A549 (cell line): ENCODE data around the gene FERMT3. TPM values are rescaled to one million over a fixed set of nuclear protein-coding genes. Genes with fewer than 3 reads are reported as not detected.

ENCODE experiments used
- ATAC-seq, 2 experiments: fragments of 200-7000 bp in 1 of 2; fragments of >200 bp in 1 of 2; cut with Nextera tagmentation in 1 of 2; cut with Tn5 transposase in 1 of 2; 3 replicates each; pipeline versions ENCODE4 v1.8.0 to v1.9.1; 2018 to 2020; ENCODE audit warnings: mild to moderate bottlenecking in 1 of 2, moderate library complexity in 1 of 2
- CTCF ChIA-PET: fragments of 300-600 bp; sonication (Branson Sonifier 250); formaldehyde crosslinking; extraction: SDS; loops from one replicate; lab custom pipeline; 2021; ENCODE audit warnings: antibody characterized with exemption, inconsistent platforms; lab: Yijun Ruan, JAX
- POLR2A ChIA-PET: fragments of 350-600 bp; formaldehyde crosslinking; extraction: SDS; loops from one replicate; lab custom pipeline; 2021; ENCODE audit warnings: antibody characterized with exemption, inconsistent platforms; lab: Yijun Ruan, JAX
- DNase-seq, 2 experiments: peaks; one replicate each; pipeline versions ENCODE4 v3.0.0 to v3.0.0-alpha.2; 2011 to 2016; ENCODE audit warnings: low read depth in 1 of 2, low spot score in 1 of 2
- FAIRE-seq: peaks from 2 replicates; lab custom pipeline; 2011; peaks lifted over from hg19 to GRCh38; lab: Jason Lieb, UNC
- H3K27ac ChIP-seq, 2 experiments: fragments of >200 bp; sonication (Bioruptor Twin); formaldehyde crosslinking; 3 replicates each; pipeline ENCODE4 v1.5.1; 2016 to 2017
- H3K4me1 ChIP-seq: fragments of >200 bp; sonication (Bioruptor Twin); formaldehyde crosslinking; 3 replicates; pipeline ENCODE4 v1.6.1; 2016
- H3K4me2 ChIP-seq: fragments of >200 bp; sonication (Bioruptor Twin); formaldehyde crosslinking; 3 replicates; pipeline ENCODE4 v1.6.1; 2016
- H3K4me3 ChIP-seq: fragments of >200 bp; sonication (Bioruptor Twin); formaldehyde crosslinking; 3 replicates; pipeline ENCODE4 v1.5.1; 2016
- H3K9me3 ChIP-seq: fragments of >200 bp; sonication (Bioruptor Twin); formaldehyde crosslinking; 3 replicates; pipeline ENCODE4 v1.6.1; 2016
- FOXS1 ChIP-seq: fragments of 250-450 bp; sonication (Bioruptor Pico); IDR thresholded peaks from 2 replicates; pipeline ENCODE4 v1.5.0; 2020; ENCODE audit warnings: mild to moderate bottlenecking, moderate library complexity
- HDAC2 ChIP-seq: fragments of 200-600 bp; sonication (generic); IDR thresholded peaks from 2 replicates; pipeline ENCODE4 v1.6.1; 2016
- HEYL ChIP-seq: fragments of 250-450 bp; sonication (Bioruptor Pico); IDR thresholded peaks from 2 replicates; pipeline ENCODE4 v1.8.0; 2021; ENCODE audit warnings: mild to moderate bottlenecking, moderate library complexity
- JUN ChIP-seq, 2 experiments: fragments of >200 bp; sonication (Bioruptor Twin); formaldehyde crosslinking; IDR thresholded peaks; 2 replicates in 1 of 2; 3 replicates in 1 of 2; pipeline ENCODE4 v1.6.1; 2016 to 2017
- KDM1A ChIP-seq: fragments of 200-600 bp; sonication (generic); IDR thresholded peaks from 2 replicates; pipeline ENCODE4 v1.6.1; 2016; ENCODE audit warnings: low read depth, mild to moderate bottlenecking
- KDM5A ChIP-seq: fragments of 200-600 bp; sonication (generic); IDR thresholded peaks from 2 replicates; pipeline ENCODE4 v1.6.1; 2016; ENCODE audit warnings: antibody characterized with exemption, mild to moderate bottlenecking
- MAFK ChIP-seq: fragments of 450-650 bp; IDR thresholded peaks from 2 replicates; pipeline ENCODE4 v1.6.1; 2014; ENCODE audit not compliant: partially characterized antibody
- MYC ChIP-seq: IDR thresholded peaks from 2 replicates; pipeline ENCODE4 v1.6.1; 2012; ENCODE audit warnings: mild to moderate bottlenecking, inconsistent platforms, low read length, improper control_type of control experiment, borderline replicate concordance
- NFE2L2 ChIP-seq: fragments of 150-350 bp; conservative IDR thresholded peaks from 2 replicates; pipeline ENCODE4 v1.6.1; 2014; ENCODE audit warnings: low read length
- NR3C1 ChIP-seq: fragments of >200 bp; sonication (Bioruptor Twin); formaldehyde crosslinking; IDR thresholded peaks from 3 replicates; pipeline ENCODE4 v1.6.1; 2017
- PHF8 ChIP-seq: fragments of 200-600 bp; sonication (generic); IDR thresholded peaks from 2 replicates; pipeline ENCODE4 v1.6.1; 2016; ENCODE audit warnings: low read depth, mild to moderate bottlenecking, antibody characterized with exemption, moderate library complexity, borderline replicate concordance
- RAD21 ChIP-seq, 2 experiments: fragments of >200 bp in 1 of 2; sonication (Bioruptor Twin) in 1 of 2; formaldehyde crosslinking in 1 of 2; IDR thresholded peaks in 1 of 2; conservative IDR thresholded peaks in 1 of 2; 2 replicates in 1 of 2; 3 replicates in 1 of 2; pipeline ENCODE4 v1.6.1; 2012 to 2018; ENCODE audit warnings: inconsistent platforms in 1 of 2
- RARB ChIP-seq: fragments of 250-450 bp; sonication (Bioruptor Pico); IDR thresholded peaks from 2 replicates; pipeline ENCODE4 v1.8.0; 2021; ENCODE audit warnings: mild to moderate bottlenecking, moderate library complexity
- RCOR1 ChIP-seq: fragments of 150-350 bp; IDR thresholded peaks from 2 replicates; pipeline ENCODE4 v1.6.1; 2014; ENCODE audit warnings: antibody characterized with exemption, low read length, low read depth
- RFX5 ChIP-seq: fragments of 450-650 bp; IDR thresholded peaks from 2 replicates; pipeline ENCODE4 v1.7.1; 2014; ENCODE audit warnings: antibody characterized with exemption, mild to moderate bottlenecking, moderate library complexity
- TP53 ChIP-seq: fragments of 250-450 bp; sonication (Bioruptor Pico); IDR thresholded peaks from 2 replicates; pipeline ENCODE4 v1.5.0; 2021; ENCODE audit warnings: mild to moderate bottlenecking, moderate library complexity
- ZNF302 ChIP-seq: fragments of 250-450 bp; sonication (Bioruptor Pico); IDR thresholded peaks from 2 replicates; pipeline ENCODE4 v1.9.0; 2021; ENCODE audit warnings: inconsistent platforms, mild to moderate bottlenecking, moderate library complexity
- WGBS: methylation state at CpG from one replicate; pipeline ENCODE4 v1.1.6; 2017; ENCODE audit errors: missing lambda C conversion rate; 5-methylcytosine and 5-hydroxymethylcytosine counted together
- polyA plus RNA-seq, 4 experiments: library from polyadenylated mRNA; depleted of rRNA in 3 of 4; stranded (reverse); fragments of >200 nt; fragmentation: RNase III in 1 of 4; extraction: RNeasy Plus Mini Kit Qiagen cat#74134 plus additional on column Dnase treatment in 1 of 4; gene quantifications; 2 replicates in 3 of 4; 3 replicates in 1 of 4; pipeline ENCODE4 v1.2.3, GENCODE V29; 2011 to 2017
- TF ChIP-seq, protein P1 (sequence below): fragments of 150-350 bp; IDR thresholded peaks from 2 replicates; pipeline ENCODE4 v1.6.1; 2014; ENCODE audit warnings: low read depth, mild to moderate bottlenecking, low read length
- TF ChIP-seq, protein P2 (sequence below): fragments of >200 bp; sonication (Bioruptor Twin); formaldehyde crosslinking; IDR thresholded peaks from 3 replicates; pipeline ENCODE4 v1.6.1; 2016
- TF ChIP-seq, protein P3 (sequence below): fragments of 450-650 bp; IDR thresholded peaks from 2 replicates; pipeline ENCODE4 v1.6.1; 2014; ENCODE audit warnings: antibody characterized with exemption
- TF ChIP-seq, protein P4 (sequence below): fragments of 200-600 bp; sonication (generic); IDR thresholded peaks from 2 replicates; pipeline ENCODE4 v1.6.1; 2016; ENCODE audit warnings: antibody characterized with exemption, mild to moderate bottlenecking, moderate library complexity
- TF ChIP-seq, protein P5 (sequence below): IDR thresholded peaks from 2 replicates; pipeline ENCODE4 v1.6.1; 2012; ENCODE audit warnings: low read depth, borderline replicate concordance
- TF ChIP-seq, protein P6 (sequence below): fragments of 250-450 bp; sonication (Bioruptor Pico); IDR thresholded peaks from 2 replicates; pipeline ENCODE4 v1.5.0; 2021; ENCODE audit warnings: mild to moderate bottlenecking, moderate library complexity, borderline replicate concordance
- TF ChIP-seq, protein P7 (sequence below): fragments of 250-450 bp; sonication (Bioruptor Pico); IDR thresholded peaks from 2 replicates; pipeline ENCODE4 v1.5.0; 2020; ENCODE audit warnings: low read depth, mild to moderate bottlenecking, moderate library complexity
- TF ChIP-seq, protein P8 (sequence below): fragments of >200 bp; sonication (Bioruptor Twin); formaldehyde crosslinking; IDR thresholded peaks from 3 replicates; pipeline ENCODE4 v1.5.1; 2016

FERMT3 gene
- polyA plus RNA-seq, 2 of the 4 experiments (the other 2 are of a cell fraction) = 0.56 to 2.1 TPM

DNA sequence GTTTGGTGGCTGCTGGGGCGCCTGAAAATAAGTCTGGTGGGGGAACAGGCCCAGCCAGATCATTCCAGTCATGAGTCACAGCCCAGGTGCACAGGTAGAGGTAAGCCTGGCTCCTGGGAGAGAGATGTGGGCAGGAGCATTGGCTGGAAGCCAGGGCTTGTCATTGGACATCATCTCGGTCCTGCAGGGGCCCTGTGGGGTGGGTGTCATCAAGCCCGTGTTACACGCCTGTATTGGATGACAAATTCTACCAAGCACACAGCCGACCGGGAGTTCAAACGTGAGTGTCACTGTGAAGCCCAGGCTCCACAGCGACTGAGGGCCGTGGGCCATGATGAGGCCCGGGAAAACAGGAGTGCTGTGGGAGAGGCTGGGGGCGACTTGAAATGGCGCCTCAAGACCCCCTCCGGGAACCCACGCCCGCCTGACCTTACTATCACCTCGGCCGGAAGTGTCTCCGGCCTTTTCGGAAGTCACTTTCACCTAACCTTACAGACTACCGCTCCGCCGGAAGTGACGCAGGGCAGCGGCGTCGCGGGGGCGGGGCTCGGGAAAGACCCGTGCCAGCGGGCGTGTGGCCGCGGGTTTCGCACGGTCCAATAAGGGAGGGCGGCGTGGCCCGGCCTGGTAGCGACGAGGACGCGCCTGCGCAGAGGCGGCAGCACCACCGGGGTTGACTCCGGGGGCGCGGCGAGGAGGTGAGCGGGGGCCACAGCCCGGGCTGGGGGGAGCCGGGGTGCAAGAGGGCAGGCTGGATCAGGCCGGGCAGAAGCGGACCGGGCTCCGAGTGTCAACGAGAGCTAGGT lies 34.1 kb downstream of the FERMT3 start, which contains the start of gene FKBP2:
Gene FKBP2, plus strand, starts transcription at position 661 of the 806 bp plus-strand sequence. CDS start 1,293 bp downstream, outside the sequence.
- ChIA-PET POLR2A (interaction anchor here (0.7 to 2.7 kb wide), 15 partner anchors 8 to 102 kb away, joined by 3 to 15 read pairs (median 5); partner anchors contain the start of genes BAD, DNAJC4, GPR137 and MACROD1), CTCF (interaction anchor here (0.8 to 12.2 kb wide), 4 partner anchors 10 to 63 kb away, joined by 3 to 206 read pairs (median 4); partner anchors contain the start of genes CATSPERZ, ESRRA and STIP1)
- ATAC-seq = peak; percentile 41 to 64
- peak within 1 kb of the TSS; percentile 100 for H3K4me2 ChIP-seq
- peaks cover 43% of the 10 kb centered on the region for H3K4me1 ChIP-seq
- DNase-seq = peak; percentile 94 to 98
- H3K27ac ChIP-seq = peak within 1 kb of the TSS; percentile 91 to 98
- no peak for FAIRE-seq
- WGBS = 1% methylated on average over 13 of the region's 58 CpGs
- H3K4me3 ChIP-seq = peak within 1 kb of the TSS; percentile 73
- no peaks in the 10 kb centered on the region for H3K9me3 ChIP-seq
- TF ChIP-seq HDAC2 = no peak
- no peak for TF ChIP-seq NFE2L2
- peak; percentile 71; the same call in 1 of the 2 replicates for TF ChIP-seq RARB (CRISPR knock-in tag)
- TF ChIP-seq TP53 (CRISPR knock-in tag) = no peak
- no peak for TF ChIP-seq MAFK
- TF ChIP-seq MYC = no peak
- TF ChIP-seq, protein P1, sequence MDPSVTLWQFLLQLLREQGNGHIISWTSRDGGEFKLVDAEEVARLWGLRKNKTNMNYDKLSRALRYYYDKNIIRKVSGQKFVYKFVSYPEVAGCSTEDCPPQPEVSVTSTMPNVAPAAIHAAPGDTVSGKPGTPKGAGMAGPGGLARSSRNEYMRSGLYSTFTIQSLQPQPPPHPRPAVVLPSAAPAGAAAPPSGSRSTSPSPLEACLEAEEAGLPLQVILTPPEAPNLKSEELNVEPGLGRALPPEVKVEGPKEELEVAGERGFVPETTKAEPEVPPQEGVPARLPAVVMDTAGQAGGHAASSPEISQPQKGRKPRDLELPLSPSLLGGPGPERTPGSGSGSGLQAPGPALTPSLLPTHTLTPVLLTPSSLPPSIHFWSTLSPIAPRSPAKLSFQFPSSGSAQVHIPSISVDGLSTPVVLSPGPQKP = no peak
- TF ChIP-seq, protein P2, sequence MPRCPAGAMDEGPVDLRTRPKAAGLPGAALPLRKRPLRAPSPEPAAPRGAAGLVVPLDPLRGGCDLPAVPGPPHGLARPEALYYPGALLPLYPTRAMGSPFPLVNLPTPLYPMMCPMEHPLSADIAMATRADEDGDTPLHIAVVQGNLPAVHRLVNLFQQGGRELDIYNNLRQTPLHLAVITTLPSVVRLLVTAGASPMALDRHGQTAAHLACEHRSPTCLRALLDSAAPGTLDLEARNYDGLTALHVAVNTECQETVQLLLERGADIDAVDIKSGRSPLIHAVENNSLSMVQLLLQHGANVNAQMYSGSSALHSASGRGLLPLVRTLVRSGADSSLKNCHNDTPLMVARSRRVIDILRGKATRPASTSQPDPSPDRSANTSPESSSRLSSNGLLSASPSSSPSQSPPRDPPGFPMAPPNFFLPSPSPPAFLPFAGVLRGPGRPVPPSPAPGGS = peak; percentile 94
- TF ChIP-seq KDM1A = no peak
- TF ChIP-seq PHF8 = peak; percentile 52
- peak; percentile 69 to 91; a peak in 4 of 5 replicates for TF ChIP-seq JUN (IDR thresholded peaks at IDR 0.05)
- TF ChIP-seq, protein P3, sequence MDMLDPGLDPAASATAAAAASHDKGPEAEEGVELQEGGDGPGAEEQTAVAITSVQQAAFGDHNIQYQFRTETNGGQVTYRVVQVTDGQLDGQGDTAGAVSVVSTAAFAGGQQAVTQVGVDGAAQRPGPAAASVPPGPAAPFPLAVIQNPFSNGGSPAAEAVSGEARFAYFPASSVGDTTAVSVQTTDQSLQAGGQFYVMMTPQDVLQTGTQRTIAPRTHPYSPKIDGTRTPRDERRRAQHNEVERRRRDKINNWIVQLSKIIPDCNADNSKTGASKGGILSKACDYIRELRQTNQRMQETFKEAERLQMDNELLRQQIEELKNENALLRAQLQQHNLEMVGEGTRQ = peak; percentile 43; the same call in 1 of the 2 replicates
- no peak for TF ChIP-seq KDM5A
- TF ChIP-seq, protein P4, sequence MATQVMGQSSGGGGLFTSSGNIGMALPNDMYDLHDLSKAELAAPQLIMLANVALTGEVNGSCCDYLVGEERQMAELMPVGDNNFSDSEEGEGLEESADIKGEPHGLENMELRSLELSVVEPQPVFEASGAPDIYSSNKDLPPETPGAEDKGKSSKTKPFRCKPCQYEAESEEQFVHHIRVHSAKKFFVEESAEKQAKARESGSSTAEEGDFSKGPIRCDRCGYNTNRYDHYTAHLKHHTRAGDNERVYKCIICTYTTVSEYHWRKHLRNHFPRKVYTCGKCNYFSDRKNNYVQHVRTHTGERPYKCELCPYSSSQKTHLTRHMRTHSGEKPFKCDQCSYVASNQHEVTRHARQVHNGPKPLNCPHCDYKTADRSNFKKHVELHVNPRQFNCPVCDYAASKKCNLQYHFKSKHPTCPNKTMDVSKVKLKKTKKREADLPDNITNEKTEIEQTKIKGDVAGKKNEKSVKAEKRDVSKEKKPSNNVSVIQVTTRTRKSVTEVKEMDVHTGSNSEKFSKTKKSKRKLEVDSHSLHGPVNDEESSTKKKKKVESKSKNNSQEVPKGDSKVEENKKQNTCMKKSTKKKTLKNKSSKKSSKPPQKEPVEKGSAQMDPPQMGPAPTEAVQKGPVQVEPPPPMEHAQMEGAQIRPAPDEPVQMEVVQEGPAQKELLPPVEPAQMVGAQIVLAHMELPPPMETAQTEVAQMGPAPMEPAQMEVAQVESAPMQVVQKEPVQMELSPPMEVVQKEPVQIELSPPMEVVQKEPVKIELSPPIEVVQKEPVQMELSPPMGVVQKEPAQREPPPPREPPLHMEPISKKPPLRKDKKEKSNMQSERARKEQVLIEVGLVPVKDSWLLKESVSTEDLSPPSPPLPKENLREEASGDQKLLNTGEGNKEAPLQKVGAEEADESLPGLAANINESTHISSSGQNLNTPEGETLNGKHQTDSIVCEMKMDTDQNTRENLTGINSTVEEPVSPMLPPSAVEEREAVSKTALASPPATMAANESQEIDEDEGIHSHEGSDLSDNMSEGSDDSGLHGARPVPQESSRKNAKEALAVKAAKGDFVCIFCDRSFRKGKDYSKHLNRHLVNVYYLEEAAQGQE = no peak
- TF ChIP-seq RAD21 (conservative IDR thresholded peaks at IDR 0.05 in 1 of 2, IDR thresholded peaks at IDR 0.05 in 1 of 2) = no peak
- TF ChIP-seq, protein P5, sequence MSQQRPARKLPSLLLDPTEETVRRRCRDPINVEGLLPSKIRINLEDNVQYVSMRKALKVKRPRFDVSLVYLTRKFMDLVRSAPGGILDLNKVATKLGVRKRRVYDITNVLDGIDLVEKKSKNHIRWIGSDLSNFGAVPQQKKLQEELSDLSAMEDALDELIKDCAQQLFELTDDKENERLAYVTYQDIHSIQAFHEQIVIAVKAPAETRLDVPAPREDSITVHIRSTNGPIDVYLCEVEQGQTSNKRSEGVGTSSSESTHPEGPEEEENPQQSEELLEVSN = peak; percentile 46; the same call in 1 of the 2 replicates
- no peak for TF ChIP-seq FOXS1 (CRISPR knock-in tag)
- no peak for TF ChIP-seq NR3C1
- no peak for TF ChIP-seq RCOR1
- TF ChIP-seq, protein P6, sequence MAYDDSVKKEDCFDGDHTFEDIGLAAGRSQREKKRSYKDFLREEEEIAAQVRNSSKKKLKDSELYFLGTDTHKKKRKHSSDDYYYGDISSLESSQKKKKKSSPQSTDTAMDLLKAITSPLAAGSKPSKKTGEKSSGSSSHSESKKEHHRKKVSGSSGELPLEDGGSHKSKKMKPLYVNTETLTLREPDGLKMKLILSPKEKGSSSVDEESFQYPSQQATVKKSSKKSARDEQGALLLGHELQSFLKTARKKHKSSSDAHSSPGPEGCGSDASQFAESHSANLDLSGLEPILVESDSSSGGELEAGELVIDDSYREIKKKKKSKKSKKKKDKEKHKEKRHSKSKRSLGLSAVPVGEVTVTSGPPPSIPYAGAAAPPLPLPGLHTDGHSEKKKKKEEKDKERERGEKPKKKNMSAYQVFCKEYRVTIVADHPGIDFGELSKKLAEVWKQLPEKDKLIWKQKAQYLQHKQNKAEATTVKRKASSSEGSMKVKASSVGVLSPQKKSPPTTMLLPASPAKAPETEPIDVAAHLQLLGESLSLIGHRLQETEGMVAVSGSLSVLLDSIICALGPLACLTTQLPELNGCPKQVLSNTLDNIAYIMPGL (CRISPR knock-in tag) = no peak
- TF ChIP-seq, protein P7, sequence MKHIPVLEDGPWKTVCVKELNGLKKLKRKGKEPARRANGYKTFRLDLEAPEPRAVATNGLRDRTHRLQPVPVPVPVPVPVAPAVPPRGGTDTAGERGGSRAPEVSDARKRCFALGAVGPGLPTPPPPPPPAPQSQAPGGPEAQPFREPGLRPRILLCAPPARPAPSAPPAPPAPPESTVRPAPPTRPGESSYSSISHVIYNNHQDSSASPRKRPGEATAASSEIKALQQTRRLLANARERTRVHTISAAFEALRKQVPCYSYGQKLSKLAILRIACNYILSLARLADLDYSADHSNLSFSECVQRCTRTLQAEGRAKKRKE (CRISPR knock-in tag) = no peak
- TF ChIP-seq HEYL (CRISPR knock-in tag) = no peak
- TF ChIP-seq, protein P8, sequence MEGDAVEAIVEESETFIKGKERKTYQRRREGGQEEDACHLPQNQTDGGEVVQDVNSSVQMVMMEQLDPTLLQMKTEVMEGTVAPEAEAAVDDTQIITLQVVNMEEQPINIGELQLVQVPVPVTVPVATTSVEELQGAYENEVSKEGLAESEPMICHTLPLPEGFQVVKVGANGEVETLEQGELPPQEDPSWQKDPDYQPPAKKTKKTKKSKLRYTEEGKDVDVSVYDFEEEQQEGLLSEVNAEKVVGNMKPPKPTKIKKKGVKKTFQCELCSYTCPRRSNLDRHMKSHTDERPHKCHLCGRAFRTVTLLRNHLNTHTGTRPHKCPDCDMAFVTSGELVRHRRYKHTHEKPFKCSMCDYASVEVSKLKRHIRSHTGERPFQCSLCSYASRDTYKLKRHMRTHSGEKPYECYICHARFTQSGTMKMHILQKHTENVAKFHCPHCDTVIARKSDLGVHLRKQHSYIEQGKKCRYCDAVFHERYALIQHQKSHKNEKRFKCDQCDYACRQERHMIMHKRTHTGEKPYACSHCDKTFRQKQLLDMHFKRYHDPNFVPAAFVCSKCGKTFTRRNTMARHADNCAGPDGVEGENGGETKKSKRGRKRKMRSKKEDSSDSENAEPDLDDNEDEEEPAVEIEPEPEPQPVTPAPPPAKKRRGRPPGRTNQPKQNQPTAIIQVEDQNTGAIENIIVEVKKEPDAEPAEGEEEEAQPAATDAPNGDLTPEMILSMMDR = no peak
- TF ChIP-seq RFX5 = peak; percentile 70; the same call in 1 of the 2 replicates
- TF ChIP-seq ZNF302 (CRISPR knock-in tag) = no peak
